Measurements from ENCODE around the gene WDPCP.
"Not testable (repeated sequence)": the region's sequence is repeated elsewhere in the genome, so short reads cannot be mapped to it uniquely, and the experiment has no call there.

DNA sequence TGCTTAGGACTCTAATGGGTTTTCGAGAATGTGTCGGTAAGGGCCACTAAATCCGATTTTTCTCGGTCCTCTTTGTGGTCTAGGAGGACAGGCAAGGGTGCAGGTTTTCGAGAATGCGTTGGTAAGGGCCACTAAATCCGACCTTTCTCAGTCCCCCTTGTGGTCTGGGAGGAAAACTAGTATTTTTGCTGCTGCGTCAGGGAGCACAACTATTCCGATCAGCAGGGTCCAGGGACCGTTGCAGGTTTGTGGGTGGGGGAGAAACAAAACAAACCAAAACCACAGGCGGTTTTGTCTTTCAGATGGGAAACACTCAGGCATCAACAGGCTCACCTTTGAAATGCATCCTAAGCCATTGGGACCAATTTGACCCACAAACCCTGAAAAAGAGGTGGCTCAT, 264.6 kb downstream of the WDPCP start:
- TF ChIP-seq POLR2A (IDR thresholded peaks at IDR 0.05), result not testable (repeated sequence)
- TF ChIP-seq, protein P1, sequence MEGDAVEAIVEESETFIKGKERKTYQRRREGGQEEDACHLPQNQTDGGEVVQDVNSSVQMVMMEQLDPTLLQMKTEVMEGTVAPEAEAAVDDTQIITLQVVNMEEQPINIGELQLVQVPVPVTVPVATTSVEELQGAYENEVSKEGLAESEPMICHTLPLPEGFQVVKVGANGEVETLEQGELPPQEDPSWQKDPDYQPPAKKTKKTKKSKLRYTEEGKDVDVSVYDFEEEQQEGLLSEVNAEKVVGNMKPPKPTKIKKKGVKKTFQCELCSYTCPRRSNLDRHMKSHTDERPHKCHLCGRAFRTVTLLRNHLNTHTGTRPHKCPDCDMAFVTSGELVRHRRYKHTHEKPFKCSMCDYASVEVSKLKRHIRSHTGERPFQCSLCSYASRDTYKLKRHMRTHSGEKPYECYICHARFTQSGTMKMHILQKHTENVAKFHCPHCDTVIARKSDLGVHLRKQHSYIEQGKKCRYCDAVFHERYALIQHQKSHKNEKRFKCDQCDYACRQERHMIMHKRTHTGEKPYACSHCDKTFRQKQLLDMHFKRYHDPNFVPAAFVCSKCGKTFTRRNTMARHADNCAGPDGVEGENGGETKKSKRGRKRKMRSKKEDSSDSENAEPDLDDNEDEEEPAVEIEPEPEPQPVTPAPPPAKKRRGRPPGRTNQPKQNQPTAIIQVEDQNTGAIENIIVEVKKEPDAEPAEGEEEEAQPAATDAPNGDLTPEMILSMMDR (IDR thresholded peaks at IDR 0.05), result not testable (repeated sequence)
